NCI-H1930 (cell line): Measurements from ENCODE around the gene ZNF697.
A peak's percentile ranks its signal among the peaks of the same experiment; 100 is the strongest.
"Not testable (repeated sequence)": the region's sequence is repeated elsewhere in the genome, so short reads cannot be mapped to it uniquely, and the experiment has no call there.

Experiments
- DNase-seq, 2 experiments: peaks; one replicate each; lab custom pipeline; 2025; lab: John Stamatoyannopoulos, UW

ZNF697 gene

GRCh38 chr1:119647734-119648619 lies at the start of gene ZNF697:
TSS of gene ZNF697 (minus strand) at chr1:119648266. CDS start at chr1:119626100, 22,166 bp downstream.
- peak; percentile 83 to 87 for DNase-seq

- no peak for DNase-seq
Measured at GRCh38 chr1:119697598-119697997, 49.5 kb upstream of the ZNF697 start.

- DNase-seq, result not testable (repeated sequence)
Measured at GRCh38 chr1:119696863-119697262, 48.8 kb upstream of the ZNF697 start.

- DNase-seq, result no peak
Measured at GRCh38 chr1:119689511-119689910, 41.4 kb upstream of the ZNF697 start.

- no peak for DNase-seq
Measured at GRCh38 chr1:119688810-119689209, 40.7 kb upstream of the ZNF697 start.

- no peak for DNase-seq
Measured at GRCh38 chr1:119687434-119688079, 39.5 kb upstream of the ZNF697 start.

- no peak for DNase-seq
Measured at GRCh38 chr1:119686661-119687060, 38.6 kb upstream of the ZNF697 start.

- DNase-seq, result no peak
Measured at GRCh38 chr1:119683893-119684292, 35.8 kb upstream of the ZNF697 start.

GRCh38 chr1:119682141-119682540 lies 34.1 kb upstream of the ZNF697 start:
- DNase-seq, result no peak

GRCh38 chr1:119681560-119681959 lies 33.5 kb upstream of the ZNF697 start:
- no peak for DNase-seq

- no peak for DNase-seq
Measured at GRCh38 chr1:119680723-119681122, 32.7 kb upstream of the ZNF697 start.

GRCh38 chr1:119680193-119680592 lies 32.1 kb upstream of the ZNF697 start:
- no peak for DNase-seq

GRCh38 chr1:119679223-119679622 lies 31.2 kb upstream of the ZNF697 start:
- no peak for DNase-seq

- DNase-seq, result no peak
Measured at GRCh38 chr1:119676571-119677206, 28.6 kb upstream of the ZNF697 start.

- peak; percentile 38 to 64 for DNase-seq
Measured at GRCh38 chr1:119675349-119676345, 27.6 kb upstream of the ZNF697 start.

- no peak for DNase-seq
Measured at GRCh38 chr1:119674835-119675289, 26.8 kb upstream of the ZNF697 start.

GRCh38 chr1:119674111-119674526 lies 26.1 kb upstream of the ZNF697 start:
- no peak for DNase-seq

- no peak for DNase-seq
Measured at GRCh38 chr1:119673171-119673940, 25.3 kb upstream of the ZNF697 start.

GRCh38 chr1:119670898-119671297 lies 22.8 kb upstream of the ZNF697 start:
- DNase-seq, result no peak

GRCh38 chr1:119667173-119667572 lies 19.1 kb upstream of the ZNF697 start:
- no peak for DNase-seq

GRCh38 chr1:119664067-119664466 lies 16.0 kb upstream of the ZNF697 start:
- DNase-seq, result no peak
